H1 (cell line): ENCODE data around the gene VGLL2. TPM values are rescaled to one million over a fixed set of nuclear protein-coding genes. Genes with fewer than 3 reads are reported as not detected.

Source experiments
- ATF2 ChIP-seq: IDR thresholded peaks from 2 replicates; pipeline ENCODE4 v1.6.1; 2012; ENCODE audit warnings: low read length, inconsistent platforms
- CBX8 ChIP-seq: fragments of 300-800, 300-1000 bp; sonication (generic); IDR thresholded peaks from 2 replicates; pipeline ENCODE4 v1.7.1; 2016; ENCODE audit warnings: low read depth, low read length, borderline replicate concordance
- CHD1 ChIP-seq: IDR thresholded peaks from 2 replicates; pipeline ENCODE4 v1.6.1; 2012; ENCODE audit warnings: low read depth, low read length, improper control_type of control experiment
- HDAC2 ChIP-seq, 2 experiments: fragments of 300-600 bp in 1 of 2; sonication (generic) in 1 of 2; IDR thresholded peaks; 2 replicates each; pipeline ENCODE4 v1.6.1; 2011 to 2012; ENCODE audit warnings: low read depth in 2 of 2, low read length in 2 of 2, mild to moderate bottlenecking in 2 of 2, moderate library complexity in 2 of 2, borderline replicate concordance in 1 of 2, inconsistent platforms in 1 of 2
- JUND ChIP-seq: IDR thresholded peaks from 2 replicates; pipeline ENCODE4 v1.6.1; 2011; ENCODE audit warnings: mild to moderate bottlenecking, improper control_type of control experiment, low read length
- MAFK ChIP-seq: IDR thresholded peaks from 2 replicates; pipeline ENCODE4 v1.6.1; 2012; ENCODE audit warnings: low read depth, mild to moderate bottlenecking, improper control_type of control experiment, low read length
- POLR2A ChIP-seq, 2 experiments: IDR thresholded peaks; 1 replicate in 1 of 2; 2 replicates in 1 of 2; pipeline ENCODE4 v1.6.1; 2011; ENCODE audit warnings: low read depth in 2 of 2, low read length in 2 of 2, mild to moderate bottlenecking in 2 of 2; ENCODE audit errors: control extremely low read depth in 1 of 2
- SIN3A ChIP-seq, 2 experiments: IDR thresholded peaks in 1 of 2; conservative IDR thresholded peaks in 1 of 2; 2 replicates each; pipeline ENCODE4 v1.6.1; 2011 to 2012; ENCODE audit warnings: low read length in 2 of 2, improper control_type of control experiment in 1 of 2, low read depth in 1 of 2, mild to moderate bottlenecking in 1 of 2
- YY1 ChIP-seq: IDR thresholded peaks from 2 replicates; pipeline ENCODE4 v1.6.1; 2011; ENCODE audit warnings: low read depth, mild to moderate bottlenecking, low read length
- ZNF274 ChIP-seq: IDR thresholded peaks from 2 replicates; pipeline ENCODE4 v1.7.0; 2012; ENCODE audit warnings: low read length, borderline replicate concordance; ENCODE audit errors: extremely low read depth
- polyA plus RNA-seq, 7 experiments: library from polyadenylated mRNA; depleted of rRNA in 3 of 7; stranded (reverse) in 5 of 7; unstranded in 2 of 7; fragments of >200 nt in 5 of 7; fragments of 200-250 nt in 2 of 7; gene quantifications; 1 replicate in 5 of 7; 2 replicates in 1 of 7; 4 replicates in 1 of 7; pipeline versions ENCODE4 v1.2.1 to v1.2.3, GENCODE V29; 2011 to 2013; ENCODE audit warnings: missing spikeins in 2 of 7, mixed read lengths in 2 of 7
- total RNA-seq: library from RNA; stranded (reverse); fragmentation: NEBNext Ultra II Directional; extraction: Animal tissue kit (Norgen Biotek cat#: 25700); gene quantifications from 2 replicates; pipeline ENCODE4 v1.2.1, GENCODE V29; 2021

Gene VGLL2
- total and polyA plus RNA-seq, 2 of the 8 experiments (the other 6 are each of a cell fraction or from before 2014, with no cell fraction given), result not detected

GRCh38 chr6:117227245-117227962, 38.0 kb upstream of the VGLL2 start (continued):
- no peak for TF ChIP-seq HDAC2 (IDR thresholded peaks at IDR 0.05; ENCODE audit: borderline replicate concordance in 1 of 2, low read depth in 2 of 2, low read length in 2 of 2)
- no peak for TF ChIP-seq CHD1
- TF ChIP-seq CBX8, result no peak
- TF ChIP-seq YY1, result no peak
- no peak for TF ChIP-seq MAFK
- TF ChIP-seq POLR2A (IDR thresholded peaks at IDR 0.05; ENCODE audit: control extremely low read depth in 1 of 2, low read depth in 2 of 2, low read length in 2 of 2), result no peak
- no peak for TF ChIP-seq JUND
- no peak for TF ChIP-seq SIN3A (conservative IDR thresholded peaks at IDR 0.05 in 1 of 2, IDR thresholded peaks at IDR 0.05 in 1 of 2; ENCODE audit: low read depth in 1 of 2, low read length in 2 of 2)
- TF ChIP-seq ZNF274, result no peak
- TF ChIP-seq ATF2, result no peak
- TF ChIP-seq, all 59 proteins: peak for 0
